HEK293 (cell line): ENCODE measurements around the gene PTPRG.

Experiments
- CTCF ChIP-seq: fragments of 450-650 bp; formaldehyde crosslinking; IDR thresholded peaks from 2 replicates; pipeline ENCODE4 v1.5.1; 2016; ENCODE audit warnings: missing biosample characterization, missing genetic modification characterization
- PRDM10 ChIP-seq: fragments of 450-650 bp; formaldehyde crosslinking; IDR thresholded peaks from 2 replicates; pipeline ENCODE4 v1.5.1; 2016; ENCODE audit warnings: missing biosample characterization, missing genetic modification characterization
- ZNF747 ChIP-seq: fragments of 450-650 bp; formaldehyde crosslinking; IDR thresholded peaks from 2 replicates; pipeline ENCODE4 v1.5.1; 2016; ENCODE audit warnings: missing biosample characterization, missing genetic modification characterization
- TF ChIP-seq, protein P1 (sequence below): fragments of 450-650 bp; formaldehyde crosslinking; IDR thresholded peaks from 2 replicates; pipeline ENCODE4 v1.5.1; 2016; ENCODE audit warnings: missing biosample characterization, missing genetic modification characterization

DNA sequence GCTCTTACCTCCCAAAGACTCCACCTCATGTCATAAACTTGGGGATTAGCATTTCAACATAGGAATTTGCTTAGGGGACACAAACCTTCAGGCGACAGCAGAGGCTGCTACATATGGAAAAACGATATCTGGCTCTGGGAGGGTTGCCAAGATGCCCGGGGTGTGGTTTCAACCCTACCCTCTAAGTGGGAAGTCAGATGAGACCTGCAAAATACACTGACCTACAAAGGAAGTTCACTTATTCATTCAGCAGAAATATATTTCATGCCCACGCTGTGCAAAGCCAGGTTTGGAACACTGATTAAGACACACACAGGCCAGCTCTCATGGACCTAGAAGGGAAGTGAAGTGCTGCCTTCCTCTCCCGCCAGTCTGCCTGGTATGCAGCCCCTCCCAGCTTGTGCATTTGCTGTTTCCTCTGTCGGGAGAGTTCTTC lies 572.7 kb downstream of the PTPRG start:
- TF ChIP-seq PRDM10 (tag by site-specific recombination) (no peak), CTCF (tag by site-specific recombination) (no peak), ZNF747 (no peak)
- TF ChIP-seq, protein P1, sequence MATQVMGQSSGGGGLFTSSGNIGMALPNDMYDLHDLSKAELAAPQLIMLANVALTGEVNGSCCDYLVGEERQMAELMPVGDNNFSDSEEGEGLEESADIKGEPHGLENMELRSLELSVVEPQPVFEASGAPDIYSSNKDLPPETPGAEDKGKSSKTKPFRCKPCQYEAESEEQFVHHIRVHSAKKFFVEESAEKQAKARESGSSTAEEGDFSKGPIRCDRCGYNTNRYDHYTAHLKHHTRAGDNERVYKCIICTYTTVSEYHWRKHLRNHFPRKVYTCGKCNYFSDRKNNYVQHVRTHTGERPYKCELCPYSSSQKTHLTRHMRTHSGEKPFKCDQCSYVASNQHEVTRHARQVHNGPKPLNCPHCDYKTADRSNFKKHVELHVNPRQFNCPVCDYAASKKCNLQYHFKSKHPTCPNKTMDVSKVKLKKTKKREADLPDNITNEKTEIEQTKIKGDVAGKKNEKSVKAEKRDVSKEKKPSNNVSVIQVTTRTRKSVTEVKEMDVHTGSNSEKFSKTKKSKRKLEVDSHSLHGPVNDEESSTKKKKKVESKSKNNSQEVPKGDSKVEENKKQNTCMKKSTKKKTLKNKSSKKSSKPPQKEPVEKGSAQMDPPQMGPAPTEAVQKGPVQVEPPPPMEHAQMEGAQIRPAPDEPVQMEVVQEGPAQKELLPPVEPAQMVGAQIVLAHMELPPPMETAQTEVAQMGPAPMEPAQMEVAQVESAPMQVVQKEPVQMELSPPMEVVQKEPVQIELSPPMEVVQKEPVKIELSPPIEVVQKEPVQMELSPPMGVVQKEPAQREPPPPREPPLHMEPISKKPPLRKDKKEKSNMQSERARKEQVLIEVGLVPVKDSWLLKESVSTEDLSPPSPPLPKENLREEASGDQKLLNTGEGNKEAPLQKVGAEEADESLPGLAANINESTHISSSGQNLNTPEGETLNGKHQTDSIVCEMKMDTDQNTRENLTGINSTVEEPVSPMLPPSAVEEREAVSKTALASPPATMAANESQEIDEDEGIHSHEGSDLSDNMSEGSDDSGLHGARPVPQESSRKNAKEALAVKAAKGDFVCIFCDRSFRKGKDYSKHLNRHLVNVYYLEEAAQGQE (tag by site-specific recombination): no peak
